ENCODE measurements around the gene LKAAEAR1.

Gene LKAAEAR1

GRCh38 chr20:64110411-64111068, 26.3 kb upstream of the LKAAEAR1 start:
- no peak for DNase-seq

- no peak for DNase-seq
Observed at GRCh38 chr20:64109831-64110391, 25.7 kb upstream of the LKAAEAR1 start.

- DNase-seq: no peak
Observed at GRCh38 chr20:64108731-64109681, 24.8 kb upstream of the LKAAEAR1 start.

GRCh38 chr20:64107736-64108457, 23.7 kb upstream of the LKAAEAR1 start:
- DNase-seq: no peak

GRCh38 chr20:64106981-64107735, 23.0 kb upstream of the LKAAEAR1 start, which contains the start of gene NPBWR2:
NPBWR2 (minus strand) TSS chr20:64107565; CDS start chr20:64106831, 734 bp downstream.
- no peak for DNase-seq

GRCh38 chr20:64106435-64106961, 22.3 kb upstream of the LKAAEAR1 start:
- DNase-seq: no peak

- DNase-seq: no peak
Observed at GRCh38 chr20:64105846-64106434, 21.7 kb upstream of the LKAAEAR1 start.

GRCh38 chr20:64104667-64105451, 20.7 kb upstream of the LKAAEAR1 start:
- no peak for DNase-seq

GRCh38 chr20:64103871-64104666, 19.9 kb upstream of the LKAAEAR1 start:
- DNase-seq: no peak

- DNase-seq: no peak
Observed at GRCh38 chr20:64102647-64103354, 18.6 kb upstream of the LKAAEAR1 start.

- no peak for DNase-seq
Observed at GRCh38 chr20:64101731-64102621, 17.8 kb upstream of the LKAAEAR1 start.

- no peak for DNase-seq
Observed at GRCh38 chr20:64100946-64101688, 16.9 kb upstream of the LKAAEAR1 start.

- DNase-seq: no peak
Observed at GRCh38 chr20:64100566-64100888, 16.3 kb upstream of the LKAAEAR1 start.

- no peak for DNase-seq
Observed at GRCh38 chr20:64099880-64100565, 15.8 kb upstream of the LKAAEAR1 start.

GRCh38 chr20:64099086-64099786, 15.0 kb upstream of the LKAAEAR1 start:
- no peak for DNase-seq

GRCh38 chr20:64098471-64099013, 14.3 kb upstream of the LKAAEAR1 start:
- DNase-seq: no peak

Data from SIG-M5 (cell line).